ENCODE data around the gene LAMA5.

GRCh38 chr20:62347151-62347404 lies 20.0 kb downstream of the LAMA5 start:
- no peak for TF ChIP-seq POLR2A (IDR thresholded peaks at IDR 0.05; ENCODE audit: low read length)
- no peak for TF ChIP-seq GATA1 (IDR thresholded peaks at IDR 0.05; ENCODE audit: low read depth, low read length)

All from erythroblast (primary cell).